ENCODE measurements around the gene TPO. TPM values are rescaled to one million over a fixed set of nuclear protein-coding genes. Genes with fewer than 3 reads are reported as not detected.

TPO gene
- total RNA-seq, 1 experiment from 2014 or later, result not detected

- no peak for TF ChIP-seq AFF4 (CRISPR knock-in tag; IDR thresholded peaks at IDR 0.05; ENCODE audit: borderline replicate concordance)
- no peak for TF ChIP-seq NR2C2 (CRISPR knock-in tag; IDR thresholded peaks at IDR 0.05)
- no peak for TF ChIP-seq CTCF (IDR thresholded peaks at IDR 0.05)
- TF ChIP-seq ZMAT4 (CRISPR knock-in tag; IDR thresholded peaks at IDR 0.05), result no peak
These were observed 34.7 kb downstream of the TPO start (continued) for GRCh38 chr2:1448009-1448408.

- ATAC-seq (no peak), DNase-seq (ENCODE audit: low spot score) (no peak)
- Mint-ChIP-seq H3K36me3 (no peaks in the 10 kb centered on the region), H3K4me1 (no peaks in the 10 kb centered on the region), H3K4me3 (no peak overlapping the region), H3K27me3 (ENCODE audit: low read depth) (peaks cover 4% of the 10 kb centered on the region), H3K27ac (no peak overlapping the region), H3K9me3 (peaks cover 10% of the 10 kb centered on the region)
- ChIA-PET CTCF (no interaction called here), POLR2A (no interaction called here)
- TF ChIP-seq FOXK1 (CRISPR knock-in tag; IDR thresholded peaks at IDR 0.05), result no peak
- TF ChIP-seq FOXJ3 (CRISPR knock-in tag; IDR thresholded peaks at IDR 0.05; ENCODE audit: borderline replicate concordance), result no peak
- TF ChIP-seq NFYB (CRISPR knock-in tag; conservative IDR thresholded peaks at IDR 0.05; ENCODE audit: low read depth), result no peak
- TF ChIP-seq E2F1 (CRISPR knock-in tag; IDR thresholded peaks at IDR 0.05), result no peak
- no peak for TF ChIP-seq ZNF671 (CRISPR knock-in tag; IDR thresholded peaks at IDR 0.05)
- TF ChIP-seq ZNF425 (CRISPR knock-in tag; conservative IDR thresholded peaks at IDR 0.05), result no peak
- TF ChIP-seq ARID4B (CRISPR knock-in tag; IDR thresholded peaks at IDR 0.05; ENCODE audit: borderline replicate concordance), result no peak
- no peak for TF ChIP-seq PRDM15 (CRISPR knock-in tag; IDR thresholded peaks at IDR 0.05)
- TF ChIP-seq TEAD4 (CRISPR knock-in tag; IDR thresholded peaks at IDR 0.05), result no peak
- no peak for TF ChIP-seq AR (CRISPR knock-in tag; IDR thresholded peaks at IDR 0.05)
- TF ChIP-seq SMAD3 (CRISPR knock-in tag; IDR thresholded peaks at IDR 0.05; ENCODE audit: borderline replicate concordance), result no peak
These were observed 37.7 kb downstream of the TPO start for GRCh38 chr2:1450915-1451314.
